OCI-LY1 (cell line): ENCODE data around the gene YAP1.

ENCODE experiments used
- H2AFZ ChIP-seq: fragments of 200-600 bp; sonication (generic), shearing (Covaris generic); 2 replicates; pipeline ENCODE4 v1.6.0; 2014; ENCODE audit warnings: antibody characterized with exemption, mild to moderate bottlenecking, low read length
- H3F3A ChIP-seq: fragments of 200-600 bp; sonication (generic), shearing (Covaris generic); 2 replicates; pipeline ENCODE4 v1.6.0; 2014; ENCODE audit warnings: mild to moderate bottlenecking, antibody characterized with exemption, low read length, moderate library complexity; ENCODE audit not compliant: insufficient read depth
- H3K27ac ChIP-seq: fragments of 200-600 bp; sonication (generic); 2 replicates; pipeline ENCODE4 v1.5.1; 2014; ENCODE audit warnings: low read length, mixed run types, mild to moderate bottlenecking, low read depth; ENCODE audit not compliant: poor library complexity, severe bottlenecking
- H3K27me3 ChIP-seq: fragments of 200-600 bp; sonication (generic); 2 replicates; pipeline ENCODE4 v1.6.0; 2014; ENCODE audit warnings: antibody characterized with exemption, mild to moderate bottlenecking, low read length, moderate library complexity; ENCODE audit not compliant: insufficient read depth
- H3K36me3 ChIP-seq: fragments of 200-600 bp; sonication (generic); 2 replicates; pipeline ENCODE4 v1.6.1; 2014; ENCODE audit warnings: mild to moderate bottlenecking, antibody characterized with exemption, low read length, moderate library complexity, mixed read lengths; ENCODE audit not compliant: insufficient read depth
- H3K4me1 ChIP-seq: fragments of 200-600 bp; sonication (generic); 2 replicates; pipeline ENCODE4 v1.5.1; 2014; ENCODE audit warnings: mild to moderate bottlenecking, low read length, moderate library complexity; ENCODE audit not compliant: insufficient read depth, severe bottlenecking
- H3K4me2 ChIP-seq: fragments of 200-600 bp; sonication (generic), shearing (Covaris generic); 2 replicates; pipeline ENCODE4 v1.6.1; 2014; ENCODE audit warnings: low read length
- H3K4me3 ChIP-seq: fragments of 200-600 bp; sonication (generic); 2 replicates; pipeline ENCODE4 v1.5.1; 2014; ENCODE audit warnings: low read length, low read depth, mild to moderate bottlenecking, mixed read lengths; ENCODE audit not compliant: poor library complexity, severe bottlenecking
- H3K79me2 ChIP-seq: fragments of 200-600 bp; shearing (Covaris generic); 2 replicates; pipeline ENCODE4 v1.6.1; 2016; ENCODE audit warnings: mixed run types, low read length, mixed read lengths; ENCODE audit not compliant: insufficient read depth
- H3K9ac ChIP-seq: fragments of 200-600 bp; sonication (generic), shearing (Covaris generic); 2 replicates; pipeline ENCODE4 v1.6.1; 2014; ENCODE audit warnings: mild to moderate bottlenecking, low read length, mixed read lengths
- H3K9me2 ChIP-seq: fragments of 200-600 bp; sonication (generic), shearing (Covaris generic); 2 replicates; pipeline ENCODE4 v1.6.1; 2014; ENCODE audit warnings: low read depth, mild to moderate bottlenecking, low read length, mixed read lengths
- H3K9me3 ChIP-seq: fragments of 200-600 bp; shearing (Covaris generic); 2 replicates; pipeline ENCODE4 v1.6.1; 2014; ENCODE audit warnings: low read length, mixed read lengths
- H4K20me1 ChIP-seq: fragments of 200-600 bp; sonication (generic), shearing (Covaris generic); 2 replicates; pipeline ENCODE4 v1.6.0; 2016; ENCODE audit warnings: mild to moderate bottlenecking, low read length; ENCODE audit not compliant: insufficient read depth
- CTCF ChIP-seq: fragments of 200-600 bp; sonication (generic), shearing (Covaris generic); IDR thresholded peaks from 2 replicates; pipeline ENCODE4 v1.5.1; 2017; ENCODE audit warnings: mild to moderate bottlenecking, antibody characterized with exemption, low read length, moderate library complexity, mixed read lengths
- EZH2 ChIP-seq: fragments of 200-600 bp; sonication (generic), shearing (Covaris generic); IDR thresholded peaks from 2 replicates; pipeline ENCODE4 v1.8.0; 2017; ENCODE audit warnings: borderline replicate concordance, mixed run types, mild to moderate bottlenecking, antibody characterized with exemption, low read length, moderate library complexity, mixed read lengths

Gene YAP1

DNA sequence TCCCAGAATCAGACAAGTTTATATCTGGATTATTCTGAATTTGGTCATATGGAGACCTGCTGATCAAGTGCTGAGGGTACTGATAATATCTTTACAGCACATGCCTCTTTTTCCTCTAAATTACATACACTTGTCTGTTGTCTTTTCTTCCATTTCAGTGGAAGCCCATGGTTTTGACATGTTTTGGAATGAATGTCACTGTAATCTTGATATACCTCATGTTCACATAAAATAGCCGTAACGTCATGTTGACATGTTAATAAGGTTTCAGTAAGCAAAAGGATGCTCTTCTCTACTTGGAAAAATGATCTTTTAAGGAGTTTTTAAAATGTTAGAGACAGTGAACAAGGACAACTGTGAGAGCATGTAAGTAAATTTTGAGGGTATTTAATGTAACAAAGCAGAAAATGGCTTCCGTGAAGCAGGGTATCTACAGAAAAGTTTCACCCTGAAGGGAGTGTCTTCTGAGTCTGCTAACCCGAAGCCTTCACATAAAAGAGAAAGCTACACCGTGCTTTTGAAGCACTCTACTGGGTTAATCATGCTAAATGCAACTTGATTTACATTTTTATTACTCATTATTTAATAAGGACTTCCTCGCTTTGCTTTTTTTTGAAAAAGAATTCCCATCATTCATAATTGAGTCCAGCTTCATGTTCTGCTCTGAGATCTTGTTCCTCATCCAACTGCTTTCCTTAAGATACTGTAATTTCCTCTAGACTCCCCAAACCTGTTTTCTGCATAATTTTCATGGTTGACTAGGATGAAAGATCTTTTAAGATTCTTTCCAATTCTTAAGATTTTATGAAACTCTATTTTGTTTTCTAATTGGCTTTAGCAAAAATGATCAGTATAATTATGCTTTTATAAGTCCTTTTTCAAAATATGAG lies 56.2 kb downstream of the YAP1 start:
- Histone ChIP-seq H3K4me1 (no peaks in the 10 kb centered on the region), H2AFZ (no peak overlapping the region), H3K9ac (no peak overlapping the region), H3K27me3 (no peaks in the 10 kb centered on the region), H3K79me2 (no peaks in the 10 kb centered on the region), H3K4me3 (no peak overlapping the region), H3K27ac (no peak overlapping the region), H3K4me2 (no peak overlapping the region), H3F3A (no peaks in the 10 kb centered on the region), H4K20me1 (no peaks in the 10 kb centered on the region), H3K36me3 (no peaks in the 10 kb centered on the region), H3K9me3 (no peaks in the 10 kb centered on the region), H3K9me2 (no peaks in the 10 kb centered on the region)
- TF ChIP-seq CTCF = no peak
- TF ChIP-seq EZH2 = no peak

GRCh38 chr11:102168481-102168880 lies 58.2 kb downstream of the YAP1 start:
- TF ChIP-seq EZH2 (no peak), CTCF (no peak)
- no peak overlapping the region for H2AFZ ChIP-seq
- no peak overlapping the region for H3K27ac ChIP-seq
- H3K36me3 ChIP-seq = no peaks in the 10 kb centered on the region
- H3K4me2 ChIP-seq = no peak overlapping the region
- no peak overlapping the region for H3K4me3 ChIP-seq
- H3K9ac ChIP-seq = no peak overlapping the region
- no peaks in the 10 kb centered on the region for H4K20me1 ChIP-seq
- no peaks in the 10 kb centered on the region for H3K27me3 ChIP-seq
- no peaks in the 10 kb centered on the region for H3F3A ChIP-seq
- H3K9me3 ChIP-seq = no peaks in the 10 kb centered on the region
- no peaks in the 10 kb centered on the region for H3K79me2 ChIP-seq
- no peaks in the 10 kb centered on the region for H3K4me1 ChIP-seq
- H3K9me2 ChIP-seq = no peaks in the 10 kb centered on the region

- Histone ChIP-seq H2AFZ (no peak overlapping the region), H3K4me2 (no peak overlapping the region), H3K27me3 (no peaks in the 10 kb centered on the region), H3K4me1 (no peaks in the 10 kb centered on the region), H3K9me3 (no peaks in the 10 kb centered on the region), H3K9me2 (no peaks in the 10 kb centered on the region), H3K79me2 (no peaks in the 10 kb centered on the region), H4K20me1 (no peaks in the 10 kb centered on the region), H3K36me3 (no peaks in the 10 kb centered on the region), H3F3A (no peaks in the 10 kb centered on the region), H3K9ac (no peak overlapping the region), H3K4me3 (no peak overlapping the region), H3K27ac (no peak overlapping the region)
- TF ChIP-seq EZH2 (no peak), CTCF (no peak)
Observed at GRCh38 chr11:102171101-102171500, 60.9 kb downstream of the YAP1 start.
